Medulla oblongata (tissue), 1 donor: ENCODE results near the gene ATXN7L1.
A peak's percentile ranks its signal among the peaks of the same experiment; 100 is the strongest.

ENCODE experiments used
- DNase-seq: peaks from one replicate; pipeline ENCODE4 v3.0.0-alpha.2; 2015; ENCODE audit errors: extremely low spot score

Gene ATXN7L1

DNA sequence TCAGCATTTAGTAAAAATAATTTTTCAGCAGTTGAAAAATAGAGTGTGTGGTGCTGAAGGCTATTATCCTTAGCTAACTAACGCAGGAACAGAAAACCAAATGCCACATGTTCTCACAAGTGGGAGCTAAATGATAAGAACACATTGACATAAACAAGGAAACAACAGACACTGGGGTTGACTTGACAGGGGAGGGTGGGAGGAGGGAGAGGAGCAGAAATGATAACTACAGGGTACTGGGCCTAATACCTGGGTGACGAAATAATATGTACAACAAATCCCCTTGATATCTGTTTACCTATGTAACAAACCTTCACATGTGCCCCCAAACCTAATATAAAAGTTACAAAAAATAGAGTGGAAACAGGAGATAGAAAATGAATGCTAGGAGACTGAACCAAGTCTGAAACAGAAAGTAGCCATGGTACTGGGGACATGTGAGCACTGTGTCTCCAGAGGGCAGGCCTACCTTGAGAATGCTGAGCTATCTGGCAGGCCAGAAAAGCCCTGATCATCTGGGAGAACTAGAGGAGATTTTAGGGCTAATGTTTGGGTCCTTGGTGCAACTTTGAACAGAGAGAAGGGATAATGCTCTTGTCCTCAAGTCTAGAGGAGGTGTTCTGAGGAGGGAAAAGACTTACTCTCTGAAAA lies 290.4 kb downstream of the ATXN7L1 start:
- DNase-seq, result no peak

DNA sequence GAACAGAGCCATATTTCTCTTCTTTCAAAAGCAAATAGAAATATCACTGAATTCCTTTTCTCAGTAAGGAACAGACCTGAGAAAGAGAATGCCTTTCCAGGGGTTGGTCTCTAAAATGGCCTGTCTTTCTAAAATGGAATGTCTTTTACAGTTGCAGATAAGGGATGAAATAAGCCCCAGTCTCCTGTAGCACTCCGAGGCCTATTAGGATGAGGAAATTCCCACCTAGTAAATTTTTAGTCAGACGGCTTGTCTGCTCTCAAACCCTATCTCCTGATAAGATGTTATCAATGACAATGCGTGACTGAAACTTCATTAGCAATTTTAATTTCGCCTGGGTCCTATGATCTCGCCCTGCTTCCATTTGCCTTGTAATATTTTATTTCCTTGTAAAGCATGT lies 292.2 kb downstream of the ATXN7L1 start:
- no peak for DNase-seq

GRCh38 chr7:105583061-105583460 lies 293.3 kb downstream of the ATXN7L1 start:
- DNase-seq, result no peak

GRCh38 chr7:105581066-105581811 lies 295.2 kb downstream of the ATXN7L1 start, which contains the start of gene EFCAB10:
TSS of gene EFCAB10 (minus strand) at chr7:105581493. CDS start at chr7:105581463, 30 bp downstream.
- DNase-seq, result peak; percentile 78

GRCh38 chr7:105580022-105580740 lies 296.2 kb downstream of the ATXN7L1 start:
- DNase-seq, result no peak

GRCh38 chr7:105578496-105578895 lies 297.9 kb downstream of the ATXN7L1 start:
- no peak for DNase-seq

- no peak for DNase-seq
Observed at GRCh38 chr7:105577251-105577650, 299.1 kb downstream of the ATXN7L1 start.

DNA sequence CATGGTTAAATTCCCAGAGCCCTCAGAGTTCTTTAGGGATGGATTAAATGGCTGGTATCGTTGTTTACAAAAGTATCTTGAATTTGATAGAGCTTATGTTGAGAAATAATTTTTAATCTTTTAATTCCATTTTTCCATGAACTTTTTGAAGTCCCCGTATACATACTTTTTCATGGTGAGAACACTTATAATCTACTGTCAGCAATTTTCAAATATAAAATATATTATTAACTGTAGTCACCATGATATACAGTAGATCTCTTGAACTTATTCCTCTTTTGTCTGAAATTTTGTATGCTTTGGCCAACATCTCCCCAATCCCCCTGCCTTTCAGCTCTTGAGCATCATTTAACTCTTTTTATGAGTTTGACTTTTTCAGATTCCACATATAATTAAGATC lies 304.5 kb downstream of the ATXN7L1 start:
- no peak for DNase-seq

- peak; percentile 56 for DNase-seq
Observed at GRCh38 chr7:105567821-105568220, 308.6 kb downstream of the ATXN7L1 start.

DNA sequence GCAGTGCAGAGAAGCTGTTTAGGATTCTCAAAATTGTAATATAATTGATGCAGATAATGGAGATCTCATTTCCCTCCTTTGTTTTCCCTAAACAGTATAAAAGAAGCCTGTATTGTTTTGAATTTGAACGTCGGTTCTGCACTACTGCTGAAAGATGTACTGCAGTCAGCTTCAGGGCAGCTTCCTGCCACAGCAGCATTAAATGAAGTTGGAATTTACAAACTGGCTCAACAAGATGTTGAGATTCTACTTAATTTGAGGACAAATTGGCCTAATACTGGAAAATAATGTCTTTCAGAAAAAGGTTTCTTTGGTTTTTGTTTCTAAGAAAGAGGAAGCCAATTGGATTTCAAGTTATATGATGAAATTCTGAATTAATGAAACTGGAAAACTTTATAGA lies 309.4 kb downstream of the ATXN7L1 start:
- no peak for DNase-seq

- peak; percentile 54 for DNase-seq
Observed at GRCh38 chr7:105565190-105565589, 311.2 kb downstream of the ATXN7L1 start.

DNA sequence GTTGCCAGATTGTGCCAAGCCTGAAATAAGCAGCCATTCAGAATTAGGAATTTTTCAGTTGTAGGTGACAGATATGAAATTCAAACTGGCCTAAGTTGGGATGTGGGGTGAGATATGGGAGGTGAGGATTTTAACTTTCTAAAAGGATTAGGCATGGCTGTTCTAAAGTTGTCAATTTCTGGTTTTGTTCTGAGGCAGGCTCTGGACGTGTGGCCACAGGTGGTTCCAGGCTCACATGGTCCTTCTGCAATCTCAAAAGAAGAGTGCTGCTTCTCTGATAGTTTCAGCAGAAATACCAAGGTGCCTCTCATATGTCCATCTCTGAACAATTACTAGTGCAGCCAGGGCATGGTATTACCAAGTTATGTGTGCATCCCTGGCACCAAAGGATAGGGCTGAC lies 316.5 kb downstream of the ATXN7L1 start:
- DNase-seq, result no peak
